HG02943 (cell line): ENCODE measurements around the gene HDAC3.

ENCODE experiments used
- ATAC-seq: cut with Tn5 transposase; IDR thresholded peaks from one replicate; pipeline ENCODE4 v1.9.1; 2021; ENCODE audit warnings: mild to moderate bottlenecking, low read depth, moderate library complexity; ENCODE audit not compliant: unreplicated experiment

Gene HDAC3

DNA sequence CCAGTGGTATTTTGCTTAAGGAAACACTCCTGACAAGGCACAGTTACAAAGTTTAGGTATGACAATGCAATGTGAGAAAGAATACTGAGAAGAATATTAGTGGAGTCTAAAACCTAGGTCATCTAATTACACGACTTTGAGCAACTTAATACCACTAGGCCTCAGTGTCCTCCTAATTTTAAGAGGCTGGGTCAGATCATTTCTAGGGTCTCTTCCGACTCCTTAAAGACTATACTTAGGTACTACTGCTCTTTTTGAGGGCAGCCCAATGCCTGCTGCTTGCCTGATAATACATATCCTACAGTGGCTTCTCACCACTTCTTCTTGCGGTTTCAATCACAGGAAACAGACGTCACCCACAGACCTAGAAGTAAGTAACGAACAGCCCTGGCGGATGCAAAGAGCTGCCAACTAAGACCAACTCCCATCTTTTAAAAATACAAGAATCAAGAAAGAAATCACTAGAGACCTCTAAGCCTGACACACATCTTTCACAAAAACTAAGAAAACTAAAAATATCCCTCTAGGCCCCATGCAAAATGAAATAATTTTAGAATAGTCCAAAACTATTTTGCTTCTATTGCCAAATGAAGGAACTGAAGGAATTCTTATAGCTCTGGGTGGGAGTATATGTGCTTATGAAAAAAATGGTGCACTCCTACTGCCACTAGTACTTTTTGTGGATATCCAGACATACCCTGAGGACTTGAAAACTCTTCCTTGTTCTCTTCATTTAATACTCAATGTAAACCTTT is 30.9 kb downstream of the HDAC3 start:
- peak; percentile 99 for ATAC-seq

DNA sequence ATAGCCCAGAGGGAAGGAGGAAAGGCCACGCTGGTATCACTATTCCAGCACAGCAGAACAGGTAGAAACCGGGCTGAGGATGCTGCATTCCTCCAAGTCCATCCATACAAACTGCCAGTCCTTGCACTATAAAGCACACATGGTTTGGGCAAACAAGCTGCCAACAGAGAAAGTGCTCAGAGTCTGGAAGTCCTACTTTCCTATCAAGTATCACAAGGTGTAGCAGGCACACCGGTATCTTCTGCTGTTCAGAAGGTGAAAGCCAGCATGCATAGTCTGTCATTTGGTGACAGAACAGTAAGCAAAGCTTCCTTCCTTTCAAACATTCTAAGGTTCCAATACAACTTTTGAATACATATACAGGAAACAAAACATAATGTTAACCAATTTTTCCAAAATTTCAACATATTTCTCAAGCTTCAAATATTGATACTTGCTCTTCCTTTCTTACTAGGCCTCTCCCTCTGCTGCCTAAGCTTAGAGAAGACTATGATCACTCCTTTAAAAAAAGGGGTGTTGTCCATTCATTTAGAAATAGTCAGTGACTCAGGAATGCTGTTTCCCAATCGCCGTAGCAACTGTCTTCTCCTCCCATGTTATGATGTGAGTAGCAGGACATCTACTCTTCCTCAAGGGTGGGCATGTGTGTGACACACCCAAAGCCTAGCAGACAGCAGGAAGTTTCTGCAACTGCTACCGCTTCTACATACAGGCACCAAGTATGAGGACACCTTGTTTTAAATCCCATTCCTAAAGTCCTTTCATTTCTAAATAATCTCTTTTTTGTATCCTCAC is 32.5 kb downstream of the HDAC3 start:
- no peak for ATAC-seq

DNA sequence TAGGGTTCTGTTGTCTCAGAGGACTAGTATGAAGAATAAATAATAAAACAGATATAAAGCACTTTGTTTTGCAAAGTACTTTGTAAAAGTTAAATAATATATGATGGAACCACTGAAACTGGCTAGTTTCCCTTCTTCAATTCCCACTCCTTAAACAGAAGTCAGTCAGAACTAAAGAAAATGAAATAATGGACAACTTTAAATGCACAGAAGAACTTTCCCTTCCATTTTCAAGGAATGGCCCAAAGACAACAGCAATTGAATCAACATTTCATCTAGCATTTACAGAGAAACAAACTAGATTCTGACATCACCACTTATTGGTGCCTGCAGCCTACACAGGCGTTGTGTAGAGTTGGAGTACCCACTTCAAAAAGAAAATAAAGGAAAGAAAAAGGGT is 34.0 kb downstream of the HDAC3 start:
- ATAC-seq: no peak

DNA sequence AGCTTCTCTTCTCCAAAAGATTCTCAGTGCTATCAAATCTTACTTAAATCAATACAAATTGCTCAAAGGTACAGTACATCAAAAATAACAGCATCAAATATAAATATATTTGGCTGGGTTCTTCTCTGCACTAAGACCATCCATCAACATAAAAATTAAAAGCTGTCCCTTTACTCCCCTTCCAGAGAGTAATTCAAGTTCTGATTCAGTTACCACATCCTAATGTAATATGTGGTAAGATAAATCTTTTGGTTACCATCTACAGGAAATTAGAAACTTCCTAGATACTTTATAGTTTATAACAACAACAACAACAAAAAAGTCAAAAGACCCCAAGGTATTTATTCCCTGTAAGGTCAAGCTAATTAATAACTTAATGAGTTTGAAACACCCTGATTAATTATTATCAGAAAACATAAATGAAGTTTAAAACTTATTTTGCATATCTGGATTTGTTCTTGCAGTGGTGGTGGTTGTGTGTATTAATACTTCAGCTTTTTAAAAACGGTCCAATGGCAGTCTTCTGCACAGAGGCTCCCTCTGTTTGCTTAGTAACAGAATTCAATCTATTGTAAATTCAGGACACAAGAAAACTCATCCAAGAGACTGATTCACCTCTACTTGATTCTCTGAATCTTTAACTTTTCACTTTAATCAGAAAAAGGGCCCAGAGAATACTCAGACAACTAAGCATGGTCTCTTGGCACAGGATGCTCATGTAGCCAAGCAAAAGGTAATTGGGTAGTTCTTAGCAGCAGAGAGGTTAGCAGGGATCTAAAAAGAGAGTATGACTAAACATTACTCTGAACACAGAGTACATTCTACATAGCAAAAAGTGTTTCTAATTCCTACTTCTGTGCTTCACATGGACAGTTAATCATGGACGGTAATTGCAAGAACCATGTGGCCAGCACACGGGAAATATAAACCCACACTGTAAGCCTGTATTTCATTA is 38.0 kb downstream of the HDAC3 start:
- ATAC-seq: no peak

DNA sequence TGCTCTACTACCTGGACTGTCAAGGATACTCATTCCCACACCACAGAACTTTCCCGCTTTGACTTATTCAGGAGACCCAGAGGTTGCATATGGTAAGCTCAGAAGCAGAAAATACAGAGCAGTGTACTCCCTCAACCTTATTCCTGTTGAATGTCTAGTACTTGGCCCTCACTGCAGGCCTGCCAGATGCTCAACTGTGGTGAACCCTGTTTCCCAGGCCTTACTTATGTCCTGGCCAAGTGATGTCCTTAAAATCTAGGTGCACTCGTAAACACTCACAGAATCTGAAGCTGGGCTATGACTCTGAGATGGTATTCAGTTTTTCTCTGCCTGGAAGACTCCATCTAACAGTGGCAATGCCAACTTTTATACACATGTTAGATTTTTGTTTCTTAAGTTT is 38.8 kb downstream of the HDAC3 start:
- no peak for ATAC-seq

DNA sequence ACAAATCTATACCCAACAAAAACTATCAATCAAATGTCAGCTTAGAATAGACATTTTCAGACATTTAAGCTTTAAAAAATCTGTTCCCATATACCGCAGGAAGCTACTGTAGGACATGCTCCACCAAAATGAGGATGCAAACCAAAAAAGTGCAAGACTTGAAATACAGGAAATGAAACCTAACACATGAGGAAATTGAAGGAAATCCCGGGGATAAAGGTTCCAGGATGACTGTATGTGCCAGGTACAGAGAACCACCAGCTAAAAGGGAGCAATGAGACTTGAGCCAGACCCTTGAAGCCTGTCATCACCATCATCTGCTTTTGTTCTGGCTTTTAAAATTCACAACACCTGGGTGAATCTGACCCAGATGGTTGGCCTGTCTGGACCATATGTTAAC is 39.3 kb downstream of the HDAC3 start:
- ATAC-seq: no peak

DNA sequence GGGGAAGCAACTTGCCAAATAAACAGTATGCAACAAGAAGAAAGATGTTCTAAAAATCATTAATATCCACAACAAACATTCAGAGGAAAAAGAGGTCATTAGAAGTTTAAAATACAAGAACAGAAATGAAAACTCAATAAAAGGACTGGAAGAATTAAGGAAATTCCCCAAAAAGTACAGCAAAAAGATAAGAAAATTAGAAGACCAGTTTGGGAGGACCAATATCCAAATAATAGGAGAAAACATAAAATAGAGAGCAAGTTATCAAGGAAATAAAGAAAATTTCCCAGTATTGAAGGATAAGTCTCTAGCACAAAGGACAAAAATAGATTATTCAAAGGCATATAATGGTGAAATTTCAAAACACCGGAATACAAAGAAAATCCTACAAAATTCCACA is 39.8 kb downstream of the HDAC3 start:
- no peak for ATAC-seq

DNA sequence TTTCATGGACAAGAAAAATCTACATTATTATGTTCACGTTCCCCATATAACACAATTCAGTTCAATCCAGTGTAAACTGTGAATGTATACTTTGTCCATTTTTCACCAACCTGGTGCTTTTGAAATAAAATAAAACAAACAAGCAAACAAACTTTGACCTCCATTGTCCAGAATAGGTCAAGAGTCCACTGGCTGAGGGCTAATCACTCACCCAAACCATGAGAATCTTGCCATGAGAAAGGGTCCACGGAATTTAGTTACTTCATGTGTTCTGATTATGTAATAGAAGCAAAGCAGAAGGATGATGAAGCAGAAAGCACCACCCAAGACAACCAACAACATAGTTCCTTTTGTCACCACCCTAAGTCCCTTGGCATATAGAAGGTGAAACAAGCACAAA is 46.5 kb downstream of the HDAC3 start:
- ATAC-seq: no peak

DNA sequence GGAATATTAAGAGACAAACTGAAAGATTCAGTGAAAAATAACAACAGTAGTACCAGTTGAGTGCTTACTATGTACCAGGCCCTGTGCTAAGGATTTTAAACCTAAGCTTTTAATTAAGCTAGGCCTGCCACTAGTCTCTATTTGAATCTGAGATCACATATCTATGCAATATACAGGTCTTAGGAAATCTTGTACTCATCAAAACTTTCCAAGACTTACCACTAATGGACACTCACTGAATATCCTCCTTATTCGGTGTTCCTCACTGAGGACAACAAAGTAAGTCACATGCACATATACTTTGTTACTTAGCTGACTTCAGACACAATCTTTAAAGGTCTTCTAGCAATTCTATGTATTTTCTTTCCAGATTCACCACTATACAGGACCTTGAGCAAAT is 50.4 kb downstream of the HDAC3 start:
- no peak for ATAC-seq

DNA sequence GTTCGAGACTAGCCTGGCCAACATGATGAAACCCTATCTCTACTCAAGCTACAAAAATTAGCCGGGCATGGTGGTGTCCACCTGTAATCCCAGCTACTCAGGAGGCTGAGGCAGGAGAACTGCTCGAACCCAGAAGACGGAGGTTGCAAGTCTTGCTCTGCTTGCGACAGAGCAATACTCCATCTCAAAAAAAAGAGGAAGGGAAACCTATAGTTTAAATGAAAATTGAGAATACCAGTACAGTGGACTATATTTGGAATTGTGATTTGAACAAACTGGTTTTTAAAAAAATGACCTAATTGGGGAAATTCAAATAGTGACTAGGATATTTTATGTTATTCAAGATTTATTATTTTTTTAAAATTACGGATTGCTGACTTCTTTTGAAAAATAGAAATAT is 51.1 kb downstream of the HDAC3 start:
- no peak for ATAC-seq

DNA sequence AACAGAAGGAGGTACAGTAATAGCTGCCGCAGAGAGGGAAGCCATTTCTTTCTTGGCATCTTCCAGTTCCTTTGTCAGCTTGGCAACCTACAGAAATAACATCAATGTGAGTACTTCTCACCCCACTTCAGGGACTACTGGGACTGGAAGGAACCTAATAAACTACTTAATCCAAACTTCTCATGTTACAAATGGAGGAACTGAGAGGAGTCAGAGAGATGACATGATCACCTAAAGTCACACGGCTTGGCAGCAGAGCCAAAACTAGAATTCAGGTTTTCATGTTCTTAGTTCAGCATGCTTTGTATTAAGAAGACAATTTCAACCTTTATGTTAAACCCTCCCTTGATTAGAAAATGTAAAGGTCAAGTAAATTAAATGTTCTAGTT is 62.5 kb downstream of the HDAC3 start:
- no peak for ATAC-seq

DNA sequence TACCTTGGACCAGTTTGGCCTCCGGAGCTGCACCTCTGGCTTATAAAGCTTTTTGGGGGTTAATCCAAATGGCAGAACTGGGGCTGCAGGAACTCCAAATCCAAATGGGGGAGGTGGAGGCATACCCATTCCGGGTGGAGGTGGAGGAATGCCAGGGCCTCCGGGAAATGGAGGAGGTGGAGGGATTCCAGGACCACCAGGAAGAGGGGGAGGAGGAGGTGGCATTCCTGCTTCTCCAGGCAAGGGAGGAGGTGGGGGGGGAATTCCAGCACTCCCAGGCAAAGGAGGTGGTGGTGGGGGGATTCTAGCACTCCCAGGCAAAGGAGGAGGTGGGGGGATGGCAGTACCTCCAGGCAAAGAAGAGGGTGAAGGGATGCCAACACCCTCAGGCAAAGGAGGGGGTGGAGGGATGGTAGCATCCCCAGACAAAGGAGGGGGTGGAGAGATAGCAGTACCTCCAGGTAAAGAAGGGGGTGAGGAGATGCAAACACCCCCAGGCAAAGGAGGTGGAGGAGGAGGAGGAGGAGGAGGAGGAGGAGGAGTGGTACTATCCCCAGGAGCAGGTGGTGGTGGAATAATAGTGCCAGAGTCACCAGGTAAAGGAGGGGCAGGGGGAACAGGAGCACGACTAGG is 63.0 kb downstream of the HDAC3 start:
- ATAC-seq: no peak
